ENCODE results near the gene GDI1. TPM values are rescaled to one million over a fixed set of nuclear protein-coding genes. Genes with fewer than 3 reads are reported as not detected.
A peak's percentile ranks its signal among the peaks of the same experiment; 100 is the strongest.

The GDI1 gene
- total and polyA plus RNA-seq, 8 donors = 45.7 to 178 (median 66.5) TPM

DNA sequence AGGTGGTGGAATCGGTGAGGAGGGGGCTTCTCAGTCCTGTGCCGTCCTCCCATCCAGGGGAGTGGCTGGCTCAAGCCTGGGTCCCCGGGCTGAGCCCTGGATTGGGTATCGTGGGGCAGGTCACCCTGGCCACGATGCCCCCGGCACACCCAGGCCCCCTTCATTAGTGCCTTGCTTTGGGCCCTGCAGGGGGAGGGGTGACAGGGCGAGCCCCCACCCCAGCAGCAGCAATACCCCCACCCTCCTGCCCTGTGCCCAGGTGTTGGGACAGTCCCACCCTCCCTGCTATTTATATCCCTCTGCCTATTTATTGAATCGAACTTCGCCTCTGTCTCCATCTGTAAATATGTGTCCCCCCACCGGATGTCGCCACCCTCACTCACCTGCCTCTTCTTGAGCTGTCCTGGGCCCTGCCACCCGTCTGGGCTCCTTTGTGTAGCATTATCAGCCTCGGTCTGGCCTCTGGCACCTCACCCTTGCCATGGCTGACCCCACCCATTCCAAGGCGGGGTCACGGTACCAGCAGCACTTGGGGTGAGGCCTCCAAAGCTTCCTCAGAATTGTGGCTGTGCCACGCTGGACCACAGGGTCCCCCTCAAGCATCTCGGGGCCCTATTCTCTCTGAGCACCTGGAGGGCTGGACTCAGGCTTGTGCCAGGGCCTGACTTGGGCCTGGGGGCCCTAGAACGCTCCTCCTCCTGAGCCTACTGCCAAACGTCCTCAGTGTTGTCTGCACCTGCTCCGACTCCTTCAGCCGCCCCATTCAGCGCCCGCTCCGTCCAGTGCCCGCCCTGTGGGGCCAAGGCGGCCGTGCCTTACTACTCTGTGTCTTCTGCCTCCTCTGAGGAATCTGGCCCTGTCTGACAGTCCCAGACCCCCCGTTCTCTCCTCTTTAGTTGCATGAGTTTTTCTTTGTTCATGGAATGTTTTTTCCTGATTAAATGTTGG is 36.0 kb downstream of the GDI1 start:
- Histone ChIP-seq H3K9me3 (no peaks in the 10 kb centered on the region), H3K27ac (no peak overlapping the region), H3K4me3 (no peak overlapping the region), H3K27me3 (no peaks in the 10 kb centered on the region), H3K4me1 (peaks cover 1 to 3% (median 3%) of the 10 kb centered on the region in 4 donors), H3K36me3 (peaks cover 3 to 52% (median 44%) of the 10 kb centered on the region in 4 donors)
- intact Hi-C loops (cut with DNase I; ENCODE audit: low total_unique reads) = no loop called here
- WGBS, 5 donors = 67 to 75% (median 70%) methylated on average over 11 to 28 of the region's 28 CpGs
- no peak for DNase-seq
- TF ChIP-seq, protein P1, sequence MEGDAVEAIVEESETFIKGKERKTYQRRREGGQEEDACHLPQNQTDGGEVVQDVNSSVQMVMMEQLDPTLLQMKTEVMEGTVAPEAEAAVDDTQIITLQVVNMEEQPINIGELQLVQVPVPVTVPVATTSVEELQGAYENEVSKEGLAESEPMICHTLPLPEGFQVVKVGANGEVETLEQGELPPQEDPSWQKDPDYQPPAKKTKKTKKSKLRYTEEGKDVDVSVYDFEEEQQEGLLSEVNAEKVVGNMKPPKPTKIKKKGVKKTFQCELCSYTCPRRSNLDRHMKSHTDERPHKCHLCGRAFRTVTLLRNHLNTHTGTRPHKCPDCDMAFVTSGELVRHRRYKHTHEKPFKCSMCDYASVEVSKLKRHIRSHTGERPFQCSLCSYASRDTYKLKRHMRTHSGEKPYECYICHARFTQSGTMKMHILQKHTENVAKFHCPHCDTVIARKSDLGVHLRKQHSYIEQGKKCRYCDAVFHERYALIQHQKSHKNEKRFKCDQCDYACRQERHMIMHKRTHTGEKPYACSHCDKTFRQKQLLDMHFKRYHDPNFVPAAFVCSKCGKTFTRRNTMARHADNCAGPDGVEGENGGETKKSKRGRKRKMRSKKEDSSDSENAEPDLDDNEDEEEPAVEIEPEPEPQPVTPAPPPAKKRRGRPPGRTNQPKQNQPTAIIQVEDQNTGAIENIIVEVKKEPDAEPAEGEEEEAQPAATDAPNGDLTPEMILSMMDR (IDR thresholded peaks at IDR 0.05) = no peak
- TF ChIP-seq POLR2AphosphoS5 (IDR thresholded peaks at IDR 0.05) (no peak), EP300 (IDR thresholded peaks at IDR 0.05) (no peak), POLR2A (IDR thresholded peaks at IDR 0.05) (no peak)

- DNase-seq = no peak
- peaks cover 3 to 44% (median 36%) of the 10 kb centered on the region in 4 donors for H3K36me3 ChIP-seq
- no peaks in the 10 kb centered on the region for H3K27me3 ChIP-seq
- no peaks in the 10 kb centered on the region for H3K9me3 ChIP-seq
- intact Hi-C loops (cut with DNase I; ENCODE audit: low total_unique reads) = no loop called here
- 78 to 93% (median 84%) methylated on average over 3 to 7 of the region's 7 CpGs for WGBS, 5 donors
- no peak overlapping the region for H3K4me3 ChIP-seq
- H3K27ac ChIP-seq = no peak overlapping the region
- H3K4me1 ChIP-seq = peaks cover 4 to 10% (median 7%) of the 10 kb centered on the region in 4 donors
- no peak for TF ChIP-seq POLR2AphosphoS5 (IDR thresholded peaks at IDR 0.05)
- TF ChIP-seq EP300 (IDR thresholded peaks at IDR 0.05) = no peak
- TF ChIP-seq, protein P1 (IDR thresholded peaks at IDR 0.05) = no peak
- TF ChIP-seq POLR2A (IDR thresholded peaks at IDR 0.05) = no peak
These were observed 36.7 kb downstream of the GDI1 start for GRCh38 chrX:154473683-154474082.

DNA sequence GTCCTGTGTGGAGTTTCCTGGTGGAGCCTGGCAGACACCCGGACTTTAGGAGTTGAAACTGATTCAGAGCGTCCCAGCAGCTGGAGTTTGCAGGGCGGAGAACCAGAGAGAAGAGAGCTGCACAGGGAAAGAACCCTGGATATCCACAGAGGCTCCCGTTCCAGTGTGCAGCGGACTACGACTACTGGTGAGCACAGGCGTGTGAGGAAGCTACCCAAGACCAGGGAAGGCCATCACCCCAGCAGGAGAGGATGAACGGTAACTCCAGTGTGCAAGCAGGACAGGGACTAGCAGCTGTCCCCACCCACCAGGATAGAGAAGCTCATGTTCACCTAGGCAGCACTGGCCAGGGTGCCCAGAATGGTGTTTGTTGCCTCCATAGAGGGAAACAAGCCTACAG is 39.9 kb downstream of the GDI1 start:
- Histone ChIP-seq H3K36me3 (peaks cover 0 to 13% (median 5%) of the 10 kb centered on the region in 4 donors), H3K4me3 (no peak overlapping the region), H3K27me3 (no peaks in the 10 kb centered on the region), H3K4me1 (peaks cover 4 to 19% (median 9%) of the 10 kb centered on the region in 4 donors), H3K9me3 (no peaks in the 10 kb centered on the region), H3K27ac (no peak overlapping the region)
- WGBS, 5 donors = 83 to 91% (median 86%) methylated on average over 7 to 8 of the region's 8 CpGs
- intact Hi-C loops (cut with DNase I; ENCODE audit: low total_unique reads) = no loop called here
- DNase-seq = no peak
- TF ChIP-seq, protein P1 (IDR thresholded peaks at IDR 0.05) = no peak
- TF ChIP-seq POLR2A (IDR thresholded peaks at IDR 0.05) (no peak), EP300 (IDR thresholded peaks at IDR 0.05) (no peak), POLR2AphosphoS5 (IDR thresholded peaks at IDR 0.05) (no peak)

DNA sequence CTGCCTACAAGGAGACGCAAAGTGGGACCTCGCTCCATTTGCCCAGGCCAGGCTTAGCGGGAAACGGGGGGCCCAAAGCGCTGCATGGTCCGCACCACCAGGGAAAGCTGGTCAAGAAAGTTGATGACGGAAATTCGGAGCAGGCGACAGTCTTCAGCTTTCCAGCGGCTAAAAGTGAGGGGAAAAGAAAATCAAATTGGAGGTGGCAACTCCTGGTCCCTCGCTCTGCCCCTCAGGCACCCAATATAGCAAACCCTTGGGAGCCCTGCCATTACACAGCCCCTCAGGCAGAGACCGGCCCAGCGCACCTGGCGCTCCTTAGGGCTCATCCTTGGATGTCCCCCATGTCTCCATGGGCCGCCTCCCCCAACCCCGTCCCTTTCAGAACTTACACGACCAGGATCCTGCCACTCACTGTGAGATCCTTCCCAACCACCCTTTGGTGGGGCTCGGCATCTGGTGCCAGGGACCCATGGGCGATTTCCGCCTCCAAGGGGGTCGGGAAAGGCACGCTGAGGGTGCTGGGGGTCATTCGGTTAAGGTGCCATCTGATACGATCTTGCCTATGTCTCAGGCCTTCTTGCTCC is 41.0 kb downstream of the GDI1 start:
- DNase-seq = no peak
- 53 to 84% (median 68%) methylated on average over 11 to 24 of the region's 24 CpGs for WGBS, 5 donors
- intact Hi-C loops (cut with DNase I; ENCODE audit: low total_unique reads) = no loop called here
- Histone ChIP-seq H3K9me3 (no peaks in the 10 kb centered on the region), H3K4me3 (peak overlapping the region; percentile 43 to 54 (median 50)), H3K4me1 (peaks cover 4 to 19% (median 9%) of the 10 kb centered on the region in 4 donors), H3K36me3 (peaks cover 0 to 4% (median 0%) of the 10 kb centered on the region in 4 donors), H3K27ac (peak overlapping the region in 4 of 5 donors; percentile 80 to 90 (median 84)), H3K27me3 (no peaks in the 10 kb centered on the region)
- TF ChIP-seq POLR2AphosphoS5 (IDR thresholded peaks at IDR 0.05) (no peak), POLR2A (IDR thresholded peaks at IDR 0.05) (no peak), EP300 (IDR thresholded peaks at IDR 0.05) (no peak)
- TF ChIP-seq, protein P1 (IDR thresholded peaks at IDR 0.05) = no peak

Data from stomach (tissue), 9 donors.